Measurements from ENCODE around the gene TMEM132C.
A peak's percentile ranks its signal among the peaks of the same experiment; 100 is the strongest.

TMEM132C gene

GRCh38 chr12:128682548-128683275, 415.7 kb downstream of the TMEM132C start:
- no peak for DNase-seq

GRCh38 chr12:128684352-128684751, 417.4 kb downstream of the TMEM132C start:
- DNase-seq = no peak

DNA sequence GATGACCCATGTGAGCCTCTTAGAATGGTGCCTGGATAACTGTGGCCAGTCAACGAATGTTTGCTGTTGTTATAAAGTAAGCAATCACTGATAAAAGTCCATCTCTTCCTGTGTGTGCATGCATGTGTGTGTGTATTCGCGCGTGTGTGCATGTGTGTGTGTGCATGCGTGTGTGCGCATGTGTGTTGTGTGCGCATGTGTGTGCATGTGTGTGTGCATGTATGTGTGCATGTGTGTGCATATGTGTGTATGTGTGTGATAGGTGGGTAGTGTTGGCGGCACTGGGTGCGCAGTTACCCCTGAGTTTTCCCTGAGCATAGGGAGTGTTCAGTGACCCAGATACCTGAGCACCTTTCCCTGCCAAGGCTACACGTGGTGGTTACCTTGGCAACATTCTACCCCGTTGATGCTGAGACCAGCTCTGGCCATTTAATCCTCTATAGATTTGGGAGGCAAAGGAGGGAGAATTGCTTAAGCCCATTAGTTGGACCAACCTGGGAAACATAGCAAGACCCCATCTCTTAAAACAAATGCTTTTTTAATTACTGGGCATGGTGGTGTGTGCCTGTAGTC, 419.0 kb downstream of the TMEM132C start:
- no peak for DNase-seq

DNA sequence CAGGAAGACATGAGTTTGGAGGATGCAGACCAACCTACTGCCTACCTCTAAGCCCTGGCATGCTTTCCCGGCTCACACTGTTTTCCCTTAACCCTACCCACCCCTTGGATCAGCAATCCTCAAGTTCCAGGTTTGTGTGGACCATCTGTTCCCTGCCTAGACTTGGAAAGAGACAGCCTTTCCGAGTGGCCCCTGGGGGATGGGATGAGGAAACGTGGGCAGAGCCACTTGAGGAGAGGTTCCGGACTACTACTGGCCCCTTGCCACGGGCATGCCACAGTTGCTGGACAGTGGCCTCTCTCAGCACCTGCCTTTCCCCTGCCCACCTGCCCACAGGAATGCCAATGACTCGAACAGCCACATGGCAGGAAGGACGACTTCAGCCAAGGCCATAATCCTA, 420.9 kb downstream of the TMEM132C start:
- DNase-seq = no peak

GRCh38 chr12:128690641-128691040, 423.7 kb downstream of the TMEM132C start:
- no peak for DNase-seq

GRCh38 chr12:128693115-128693514, 426.1 kb downstream of the TMEM132C start:
- DNase-seq = peak; percentile 10

DNA sequence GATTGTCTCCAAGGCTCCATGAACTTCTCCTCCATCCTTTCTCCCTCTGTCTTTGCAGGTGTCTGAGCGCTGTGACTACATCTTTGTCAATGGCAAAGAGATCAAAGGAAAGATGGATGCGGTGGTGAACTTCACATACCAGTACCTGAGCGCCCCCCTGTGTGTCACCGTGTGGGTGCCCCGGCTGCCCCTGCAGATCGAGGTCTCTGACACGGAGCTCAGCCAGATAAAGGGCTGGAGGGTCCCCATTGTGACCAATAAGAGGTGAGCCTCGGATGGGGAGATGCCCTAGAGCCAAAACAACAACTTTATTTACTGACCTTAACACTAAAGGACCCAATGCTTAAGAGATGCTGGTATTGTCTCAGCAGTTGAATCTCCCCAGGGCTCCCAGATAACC, 426.8 kb downstream of the TMEM132C start:
- DNase-seq = no peak

DNA sequence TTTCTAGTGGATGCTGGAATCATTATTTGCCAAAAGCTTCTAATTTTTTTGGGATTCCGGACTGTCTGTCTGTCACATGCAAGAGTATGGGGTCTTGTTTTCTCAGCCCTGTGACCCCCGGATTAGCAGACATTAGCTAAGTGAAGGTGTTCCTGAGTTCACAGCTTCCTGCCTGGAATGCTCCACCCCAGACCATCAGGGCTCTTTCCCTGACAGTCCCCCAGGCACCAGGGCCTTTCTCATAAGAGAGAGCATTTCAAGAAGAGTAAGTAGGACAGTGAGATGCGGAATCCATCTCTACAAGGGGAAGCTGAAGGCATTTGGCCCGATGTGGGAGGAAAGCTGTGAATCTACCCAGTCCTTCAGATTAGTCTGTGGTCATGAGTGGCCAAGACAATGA, 427.5 kb downstream of the TMEM132C start:
- DNase-seq = no peak

DNA sequence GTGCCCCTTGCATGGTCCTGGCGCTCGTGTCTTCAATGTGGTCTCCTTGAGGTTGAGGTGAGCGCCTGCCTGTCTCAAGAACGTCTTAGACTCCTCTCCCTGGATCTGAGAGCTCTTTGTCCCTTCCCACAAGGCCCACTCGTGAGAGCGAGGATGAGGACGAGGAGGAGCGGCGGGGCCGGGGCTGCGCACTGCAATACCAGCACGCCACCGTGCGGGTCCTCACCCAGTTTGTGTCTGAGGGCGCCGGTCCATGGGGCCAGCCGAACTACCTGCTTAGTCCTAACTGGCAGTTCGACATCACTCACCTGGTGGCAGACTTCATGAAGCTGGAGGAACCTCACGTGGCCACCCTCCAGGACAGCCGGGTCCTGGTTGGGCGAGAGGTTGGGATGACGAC, 428.7 kb downstream of the TMEM132C start:
- DNase-seq = no peak

DNA sequence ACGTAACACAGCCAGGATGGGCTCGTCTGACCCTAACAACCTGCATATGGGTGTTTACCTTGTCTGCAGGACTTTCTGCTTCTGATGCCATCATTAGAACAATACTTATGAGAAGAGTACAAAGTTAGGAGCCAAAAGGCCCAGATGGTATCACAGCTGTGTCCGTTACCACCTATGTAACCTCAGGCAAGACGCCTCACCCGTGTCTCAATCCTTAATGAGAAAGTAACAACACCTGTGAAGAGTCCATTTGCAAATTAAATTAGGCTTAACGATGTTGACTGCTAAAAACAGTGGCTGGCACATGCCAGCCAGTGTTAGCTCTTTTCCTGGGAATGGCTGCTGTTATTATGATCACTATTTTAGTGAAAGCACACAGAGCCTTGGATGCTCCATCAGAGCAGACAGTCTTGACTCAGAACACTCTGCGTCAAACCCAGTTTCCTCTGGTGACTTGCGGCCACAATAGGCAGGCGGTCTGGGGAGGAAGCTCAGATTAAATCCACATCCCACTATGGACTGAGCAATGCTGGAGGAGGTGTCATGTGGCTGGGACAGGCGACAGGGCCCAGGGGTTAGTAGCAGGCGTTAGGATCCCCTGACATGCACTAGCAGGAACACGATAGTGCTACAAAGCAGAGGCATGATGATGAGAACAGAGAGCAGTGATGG, 431.5 kb downstream of the TMEM132C start:
- DNase-seq = no peak

- no peak for DNase-seq
Measured at GRCh38 chr12:128699106-128699505, 432.1 kb downstream of the TMEM132C start.

- DNase-seq = no peak
Measured at GRCh38 chr12:128702371-128702770, 435.4 kb downstream of the TMEM132C start.

DNA sequence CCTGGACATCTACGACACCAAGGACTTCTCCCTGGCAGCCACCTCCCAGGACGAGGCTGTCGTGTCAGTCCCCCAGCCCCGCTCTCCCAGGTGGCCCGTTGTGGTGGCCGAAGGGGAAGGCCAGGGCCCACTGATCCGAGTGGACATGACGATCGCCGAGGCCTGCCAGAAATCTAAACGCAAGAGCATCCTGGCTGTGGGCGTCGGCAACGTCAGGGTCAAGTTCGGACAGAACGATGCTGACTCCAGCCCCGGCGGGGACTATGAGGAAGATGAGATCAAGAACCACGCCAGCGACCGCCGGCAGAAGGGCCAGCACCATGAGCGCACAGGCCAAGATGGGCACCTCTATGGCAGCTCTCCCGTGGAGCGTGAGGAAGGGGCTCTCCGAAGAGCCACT, 438.2 kb downstream of the TMEM132C start:
- DNase-seq = no peak

DNA sequence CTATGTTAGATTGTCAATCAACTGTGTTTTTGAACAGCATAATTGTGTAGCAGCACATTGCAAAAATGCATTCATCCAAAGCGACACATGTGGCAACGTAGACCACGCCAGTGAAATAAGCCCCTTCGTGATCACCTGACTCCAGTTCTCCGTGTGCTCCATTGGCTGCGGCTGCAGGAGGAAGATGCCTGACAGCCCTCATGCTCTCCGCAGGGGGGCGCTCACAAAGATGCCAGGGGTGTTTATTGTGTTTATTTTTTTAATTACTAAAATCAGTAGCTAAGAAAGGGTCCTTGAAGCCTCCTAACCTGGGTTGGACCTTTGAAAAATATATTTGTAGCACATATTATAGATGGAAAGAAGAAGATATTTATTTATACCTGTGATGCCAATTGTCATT, 440.5 kb downstream of the TMEM132C start:
- no peak for DNase-seq

GRCh38 chr12:128708789-128709188, 441.8 kb downstream of the TMEM132C start:
- DNase-seq = no peak

DNA sequence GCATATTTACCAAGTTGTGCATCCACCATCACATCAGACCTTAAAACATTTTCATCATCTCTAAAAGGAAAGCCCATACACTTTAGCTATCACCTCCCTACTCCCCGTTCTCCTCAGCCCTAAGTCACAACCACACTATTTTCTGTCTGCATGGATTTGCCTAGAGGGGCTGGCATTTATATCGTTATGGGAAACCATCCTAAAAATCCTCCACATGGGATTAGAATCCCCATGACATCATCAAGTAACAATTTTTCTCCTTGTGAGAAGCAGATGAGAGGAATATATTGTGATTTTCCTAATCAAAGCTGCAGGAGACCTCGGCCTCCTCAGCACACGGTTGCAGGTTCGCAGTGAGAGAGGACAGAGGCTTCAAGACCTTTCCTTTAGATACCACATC, 442.7 kb downstream of the TMEM132C start:
- no peak for DNase-seq

DNA sequence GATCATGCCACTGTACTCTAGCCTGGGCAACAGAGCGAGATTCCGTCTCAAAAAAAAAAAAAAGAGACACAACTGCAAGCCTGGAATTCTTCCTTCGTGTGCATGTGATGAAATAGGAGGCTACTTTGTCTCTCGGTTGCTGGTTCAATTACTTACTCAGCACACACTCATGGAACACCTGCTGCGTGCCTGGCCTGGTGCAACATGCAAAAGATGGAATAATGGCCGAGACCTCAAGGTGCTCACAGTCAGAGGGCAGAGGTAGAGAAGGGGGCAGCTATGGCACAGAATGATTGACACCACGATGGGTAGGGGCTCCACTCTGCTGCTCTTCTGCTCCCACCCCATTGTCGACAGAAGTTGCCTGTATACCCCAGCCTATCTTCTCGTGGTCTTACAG, 444.5 kb downstream of the TMEM132C start:
- DNase-seq = no peak

GRCh38 chr12:128712622-128713021, 445.7 kb downstream of the TMEM132C start:
- DNase-seq = no peak

- no peak for DNase-seq
Measured at GRCh38 chr12:128715485-128715884, 448.5 kb downstream of the TMEM132C start.

- no peak for DNase-seq
Measured at GRCh38 chr12:128724468-128725046, 457.6 kb downstream of the TMEM132C start.

- no peak for DNase-seq
Measured at GRCh38 chr12:128726886-128727285, 459.9 kb downstream of the TMEM132C start.

- no peak for DNase-seq
Measured at GRCh38 chr12:128727461-128727860, 460.5 kb downstream of the TMEM132C start.

GRCh38 chr12:128727999-128728398, 461.0 kb downstream of the TMEM132C start:
- DNase-seq = no peak

DNA sequence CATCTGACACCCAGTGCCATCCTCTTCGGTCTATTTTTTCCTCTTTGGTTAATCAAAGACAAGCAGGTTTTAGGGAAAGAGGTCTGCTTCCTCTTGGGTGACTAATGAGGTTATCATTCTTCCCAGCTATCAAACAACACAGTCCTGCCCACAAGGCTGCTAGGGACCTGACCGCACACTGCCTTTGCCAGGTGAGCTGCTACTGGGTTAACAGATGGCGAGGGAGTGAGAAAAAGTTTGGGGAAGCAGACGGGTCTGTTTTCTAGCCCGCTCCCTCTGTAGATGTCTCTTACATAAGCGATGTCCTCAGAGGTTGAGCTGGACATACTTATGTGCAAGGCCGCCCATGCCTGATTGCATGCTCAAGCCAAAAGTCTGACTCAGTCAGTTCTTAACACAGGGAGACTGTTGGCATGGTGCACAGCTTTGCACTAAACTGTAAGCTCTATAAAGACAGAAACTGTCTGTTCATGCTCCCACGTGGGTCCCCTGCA, 462.7 kb downstream of the TMEM132C start:
- no peak for DNase-seq

All from CD4-positive, alpha-beta T cell treated with Interleukin-10 for 1 hour (primary cell).